GM12873 (cell line): ENCODE measurements around the gene GVQW3.

Experiments
- TF ChIP-seq, protein P1 (sequence below): IDR thresholded peaks from 2 replicates; pipeline ENCODE4 v1.5.1; 2012; ENCODE audit warnings: low read depth, mild to moderate bottlenecking, moderate library complexity, low read length, control low read depth; ENCODE audit not compliant: insufficient read depth; ENCODE audit errors: missing control alignments

GVQW3 gene

DNA sequence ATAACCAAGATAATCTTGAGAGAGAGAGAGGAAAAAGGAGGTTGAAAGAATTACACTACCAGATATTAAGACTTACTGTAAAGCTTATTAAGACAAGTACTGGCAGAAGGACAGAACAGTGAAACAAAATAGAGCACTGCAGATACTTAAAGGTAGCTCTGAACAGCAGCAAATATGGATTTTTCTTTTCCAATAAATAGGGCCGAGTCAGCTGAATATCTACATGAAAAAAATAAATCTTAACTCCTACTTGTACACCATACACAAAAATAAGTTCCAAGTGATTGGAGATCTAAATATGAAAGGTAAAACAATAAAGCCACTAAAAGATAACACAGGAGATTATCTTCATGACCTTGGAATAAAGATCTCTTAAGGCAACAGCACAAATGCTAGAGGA, 12.6 kb upstream of the GVQW3 start:
- TF ChIP-seq, protein P1, sequence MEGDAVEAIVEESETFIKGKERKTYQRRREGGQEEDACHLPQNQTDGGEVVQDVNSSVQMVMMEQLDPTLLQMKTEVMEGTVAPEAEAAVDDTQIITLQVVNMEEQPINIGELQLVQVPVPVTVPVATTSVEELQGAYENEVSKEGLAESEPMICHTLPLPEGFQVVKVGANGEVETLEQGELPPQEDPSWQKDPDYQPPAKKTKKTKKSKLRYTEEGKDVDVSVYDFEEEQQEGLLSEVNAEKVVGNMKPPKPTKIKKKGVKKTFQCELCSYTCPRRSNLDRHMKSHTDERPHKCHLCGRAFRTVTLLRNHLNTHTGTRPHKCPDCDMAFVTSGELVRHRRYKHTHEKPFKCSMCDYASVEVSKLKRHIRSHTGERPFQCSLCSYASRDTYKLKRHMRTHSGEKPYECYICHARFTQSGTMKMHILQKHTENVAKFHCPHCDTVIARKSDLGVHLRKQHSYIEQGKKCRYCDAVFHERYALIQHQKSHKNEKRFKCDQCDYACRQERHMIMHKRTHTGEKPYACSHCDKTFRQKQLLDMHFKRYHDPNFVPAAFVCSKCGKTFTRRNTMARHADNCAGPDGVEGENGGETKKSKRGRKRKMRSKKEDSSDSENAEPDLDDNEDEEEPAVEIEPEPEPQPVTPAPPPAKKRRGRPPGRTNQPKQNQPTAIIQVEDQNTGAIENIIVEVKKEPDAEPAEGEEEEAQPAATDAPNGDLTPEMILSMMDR, result no peak

GRCh38 chr11:76369406-76369805, 11.7 kb upstream of the GVQW3 start:
- TF ChIP-seq, protein P1, result no peak

DNA sequence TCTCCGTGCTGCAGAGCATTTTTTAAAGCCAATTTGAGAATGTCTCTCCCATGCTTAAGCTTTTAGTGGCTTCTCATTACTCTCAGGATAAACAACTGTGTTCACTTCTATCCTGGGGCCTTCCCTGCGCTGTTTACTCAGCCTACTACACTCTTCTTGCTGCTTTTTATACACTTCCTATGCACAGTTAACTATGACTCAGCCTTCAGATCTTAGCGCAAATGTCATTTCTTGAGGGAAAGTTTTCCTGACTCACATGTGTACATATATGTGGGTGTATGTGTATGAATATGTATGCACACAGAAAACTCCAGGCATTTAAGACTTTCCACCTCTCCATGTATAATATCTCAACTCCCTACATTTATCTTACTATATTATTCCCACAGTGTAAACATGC, 10.0 kb upstream of the GVQW3 start:
- TF ChIP-seq, protein P1, result no peak

- TF ChIP-seq, protein P1, result no peak
These were observed 4.2 kb upstream of the GVQW3 start for GRCh38 chr11:76376746-76377558.

DNA sequence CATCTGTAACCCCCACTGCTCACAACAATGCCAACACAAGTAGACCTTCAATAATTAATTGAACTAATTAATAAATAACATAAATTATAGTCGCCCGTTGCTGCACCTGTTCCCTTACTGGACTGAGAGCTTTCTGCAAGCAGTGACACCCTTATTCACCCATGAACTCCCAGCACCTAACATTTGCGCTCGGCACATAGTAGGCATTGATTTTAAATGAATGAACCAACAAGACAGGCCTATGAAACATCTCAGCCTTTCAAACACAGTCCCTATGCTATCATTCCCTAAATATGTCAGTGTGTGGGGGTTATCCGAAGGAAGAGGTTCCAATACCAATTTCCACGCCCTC, 1.3 kb upstream of the GVQW3 start:
- TF ChIP-seq, protein P1, result no peak

DNA sequence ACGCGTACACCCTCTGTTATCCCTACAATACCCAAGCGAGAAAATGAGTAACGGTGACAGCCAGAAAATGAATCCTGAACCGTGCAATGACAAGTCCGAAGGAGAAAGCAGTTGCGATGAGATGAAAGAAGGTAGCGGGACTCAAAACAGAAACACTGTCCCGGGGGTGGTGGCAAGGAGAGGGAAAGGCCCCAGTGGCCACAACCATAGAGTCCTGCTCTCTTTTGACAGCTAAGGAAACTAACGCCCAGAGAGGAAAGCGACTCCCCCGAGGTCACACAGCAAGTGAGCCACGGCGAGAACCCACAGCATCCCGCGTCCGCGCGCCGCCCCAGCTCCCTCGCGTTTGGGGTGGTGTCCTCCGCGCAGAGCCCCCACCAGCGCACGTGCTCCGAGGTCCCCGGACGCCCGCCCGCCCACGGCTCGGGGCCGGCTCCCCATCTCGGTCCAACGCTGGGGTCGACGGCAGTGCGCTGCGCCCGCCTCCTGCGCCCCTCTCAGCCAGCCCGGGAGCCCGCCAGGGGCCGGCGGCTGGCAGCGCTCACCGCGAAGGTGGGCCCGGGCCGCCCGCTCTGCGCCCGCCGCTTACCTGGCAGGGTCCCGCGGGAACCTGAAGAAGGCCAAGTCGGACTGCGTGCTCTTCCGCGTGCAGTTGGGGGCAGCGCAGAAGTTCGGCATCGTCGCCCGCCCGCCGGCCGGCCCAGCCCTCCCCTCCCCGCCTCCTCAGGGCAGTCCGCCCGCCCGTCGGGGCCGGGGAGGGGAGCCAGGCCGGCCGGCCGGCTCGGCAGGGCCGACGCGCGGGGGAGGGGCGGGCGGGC, 755 bp upstream of the GVQW3 start:
- TF ChIP-seq, protein P1, result no peak

- TF ChIP-seq, protein P1, result no peak
These were observed 1.1 kb downstream of the GVQW3 start for GRCh38 chr11:76382209-76382608.
